ENCODE data around the gene NUPR1. TPM values are rescaled to one million over a fixed set of nuclear protein-coding genes. Genes with fewer than 3 reads are reported as not detected.

The NUPR1 gene
- polyA plus RNA-seq, 1 donor from 2014 or later = not detected

DNA sequence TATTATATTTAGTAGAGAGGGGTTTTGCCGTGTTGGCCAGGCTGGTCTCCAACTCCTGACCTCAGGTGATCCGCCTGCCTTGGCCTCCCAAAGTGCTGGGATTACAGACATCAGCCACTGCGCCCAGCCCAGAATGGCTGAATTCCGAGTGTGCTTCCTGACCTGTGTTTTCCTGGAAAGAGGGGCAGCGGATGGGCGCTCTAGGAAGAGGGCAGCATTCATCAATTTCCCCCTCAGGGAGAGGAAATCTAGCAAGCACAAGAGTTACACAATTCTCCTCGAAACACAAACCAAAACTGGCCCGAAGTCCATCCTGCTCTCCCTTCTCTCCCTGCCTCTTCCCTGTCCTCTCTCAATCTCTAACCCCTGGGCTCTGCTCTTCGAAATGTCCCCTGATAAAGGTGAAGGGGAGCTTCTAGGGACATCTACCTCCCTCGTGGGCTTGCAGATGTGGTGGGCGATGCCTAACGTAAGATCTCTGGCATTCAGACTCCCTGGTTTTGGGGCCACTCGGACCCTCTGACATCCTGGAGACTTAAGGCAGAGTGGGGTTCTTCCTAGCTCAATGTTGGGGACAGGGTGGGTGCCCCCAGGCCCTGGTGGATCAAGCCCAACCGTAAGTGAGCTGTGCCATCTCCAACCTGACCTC is 33.2 kb downstream of the NUPR1 start:
- no peak overlapping the region for H2AFZ ChIP-seq (ENCODE audit: low read depth, low read length)
- no peaks in the 10 kb centered on the region for H3K9me2 ChIP-seq (ENCODE audit: insufficient read depth, low read length)
- no peaks in the 10 kb centered on the region for H3K27me3 ChIP-seq (ENCODE audit: insufficient read depth, low read depth, low read length)
- no peaks in the 10 kb centered on the region for H3K79me2 ChIP-seq (replicated peaks; ENCODE audit: insufficient read depth, low read length)
- H3K4me3 ChIP-seq (ENCODE audit: low read length) = no peak overlapping the region
- H4K20me1 ChIP-seq (ENCODE audit: insufficient read depth) = no peaks in the 10 kb centered on the region
- H3K9ac ChIP-seq (ENCODE audit: low read length) = no peak overlapping the region
- H3F3A ChIP-seq (ENCODE audit: insufficient read depth, low read length, poor library complexity, severe bottlenecking) = no peaks in the 10 kb centered on the region
- TF ChIP-seq EZH2 (IDR thresholded peaks at IDR 0.05; ENCODE audit: borderline replicate concordance, insufficient read depth, low read length, poor library complexity, severe bottlenecking) (no peak), POLR2AphosphoS5 (IDR thresholded peaks at IDR 0.05) (no peak), SMC3 (conservative IDR thresholded peaks at IDR 0.05; ENCODE audit: poor library complexity) (no peak), TAF1 (IDR thresholded peaks at IDR 0.05; ENCODE audit: low read depth) (no peak), MXI1 (conservative IDR thresholded peaks at IDR 0.05; ENCODE audit: poor library complexity, severe bottlenecking) (no peak), RAD21 (conservative IDR thresholded peaks at IDR 0.05) (no peak), EP300 (conservative IDR thresholded peaks at IDR 0.05; ENCODE audit: poor library complexity, severe bottlenecking) (no peak)
- TF ChIP-seq, protein P1, sequence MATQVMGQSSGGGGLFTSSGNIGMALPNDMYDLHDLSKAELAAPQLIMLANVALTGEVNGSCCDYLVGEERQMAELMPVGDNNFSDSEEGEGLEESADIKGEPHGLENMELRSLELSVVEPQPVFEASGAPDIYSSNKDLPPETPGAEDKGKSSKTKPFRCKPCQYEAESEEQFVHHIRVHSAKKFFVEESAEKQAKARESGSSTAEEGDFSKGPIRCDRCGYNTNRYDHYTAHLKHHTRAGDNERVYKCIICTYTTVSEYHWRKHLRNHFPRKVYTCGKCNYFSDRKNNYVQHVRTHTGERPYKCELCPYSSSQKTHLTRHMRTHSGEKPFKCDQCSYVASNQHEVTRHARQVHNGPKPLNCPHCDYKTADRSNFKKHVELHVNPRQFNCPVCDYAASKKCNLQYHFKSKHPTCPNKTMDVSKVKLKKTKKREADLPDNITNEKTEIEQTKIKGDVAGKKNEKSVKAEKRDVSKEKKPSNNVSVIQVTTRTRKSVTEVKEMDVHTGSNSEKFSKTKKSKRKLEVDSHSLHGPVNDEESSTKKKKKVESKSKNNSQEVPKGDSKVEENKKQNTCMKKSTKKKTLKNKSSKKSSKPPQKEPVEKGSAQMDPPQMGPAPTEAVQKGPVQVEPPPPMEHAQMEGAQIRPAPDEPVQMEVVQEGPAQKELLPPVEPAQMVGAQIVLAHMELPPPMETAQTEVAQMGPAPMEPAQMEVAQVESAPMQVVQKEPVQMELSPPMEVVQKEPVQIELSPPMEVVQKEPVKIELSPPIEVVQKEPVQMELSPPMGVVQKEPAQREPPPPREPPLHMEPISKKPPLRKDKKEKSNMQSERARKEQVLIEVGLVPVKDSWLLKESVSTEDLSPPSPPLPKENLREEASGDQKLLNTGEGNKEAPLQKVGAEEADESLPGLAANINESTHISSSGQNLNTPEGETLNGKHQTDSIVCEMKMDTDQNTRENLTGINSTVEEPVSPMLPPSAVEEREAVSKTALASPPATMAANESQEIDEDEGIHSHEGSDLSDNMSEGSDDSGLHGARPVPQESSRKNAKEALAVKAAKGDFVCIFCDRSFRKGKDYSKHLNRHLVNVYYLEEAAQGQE (IDR thresholded peaks at IDR 0.05; ENCODE audit: borderline replicate concordance) = no peak
- TF ChIP-seq, protein P2, sequence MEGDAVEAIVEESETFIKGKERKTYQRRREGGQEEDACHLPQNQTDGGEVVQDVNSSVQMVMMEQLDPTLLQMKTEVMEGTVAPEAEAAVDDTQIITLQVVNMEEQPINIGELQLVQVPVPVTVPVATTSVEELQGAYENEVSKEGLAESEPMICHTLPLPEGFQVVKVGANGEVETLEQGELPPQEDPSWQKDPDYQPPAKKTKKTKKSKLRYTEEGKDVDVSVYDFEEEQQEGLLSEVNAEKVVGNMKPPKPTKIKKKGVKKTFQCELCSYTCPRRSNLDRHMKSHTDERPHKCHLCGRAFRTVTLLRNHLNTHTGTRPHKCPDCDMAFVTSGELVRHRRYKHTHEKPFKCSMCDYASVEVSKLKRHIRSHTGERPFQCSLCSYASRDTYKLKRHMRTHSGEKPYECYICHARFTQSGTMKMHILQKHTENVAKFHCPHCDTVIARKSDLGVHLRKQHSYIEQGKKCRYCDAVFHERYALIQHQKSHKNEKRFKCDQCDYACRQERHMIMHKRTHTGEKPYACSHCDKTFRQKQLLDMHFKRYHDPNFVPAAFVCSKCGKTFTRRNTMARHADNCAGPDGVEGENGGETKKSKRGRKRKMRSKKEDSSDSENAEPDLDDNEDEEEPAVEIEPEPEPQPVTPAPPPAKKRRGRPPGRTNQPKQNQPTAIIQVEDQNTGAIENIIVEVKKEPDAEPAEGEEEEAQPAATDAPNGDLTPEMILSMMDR (IDR thresholded peaks at IDR 0.05; ENCODE audit: poor library complexity, severe bottlenecking) = no peak
- H3K4me2 ChIP-seq (ENCODE audit: low read length) = no peak overlapping the region
- H3K9me3 ChIP-seq (ENCODE audit: low read length) = no peaks in the 10 kb centered on the region
- no peaks in the 10 kb centered on the region for H3K36me3 ChIP-seq (ENCODE audit: insufficient read depth, low read length)
- H3K27ac ChIP-seq (ENCODE audit: low read length) = no peak overlapping the region

DNA sequence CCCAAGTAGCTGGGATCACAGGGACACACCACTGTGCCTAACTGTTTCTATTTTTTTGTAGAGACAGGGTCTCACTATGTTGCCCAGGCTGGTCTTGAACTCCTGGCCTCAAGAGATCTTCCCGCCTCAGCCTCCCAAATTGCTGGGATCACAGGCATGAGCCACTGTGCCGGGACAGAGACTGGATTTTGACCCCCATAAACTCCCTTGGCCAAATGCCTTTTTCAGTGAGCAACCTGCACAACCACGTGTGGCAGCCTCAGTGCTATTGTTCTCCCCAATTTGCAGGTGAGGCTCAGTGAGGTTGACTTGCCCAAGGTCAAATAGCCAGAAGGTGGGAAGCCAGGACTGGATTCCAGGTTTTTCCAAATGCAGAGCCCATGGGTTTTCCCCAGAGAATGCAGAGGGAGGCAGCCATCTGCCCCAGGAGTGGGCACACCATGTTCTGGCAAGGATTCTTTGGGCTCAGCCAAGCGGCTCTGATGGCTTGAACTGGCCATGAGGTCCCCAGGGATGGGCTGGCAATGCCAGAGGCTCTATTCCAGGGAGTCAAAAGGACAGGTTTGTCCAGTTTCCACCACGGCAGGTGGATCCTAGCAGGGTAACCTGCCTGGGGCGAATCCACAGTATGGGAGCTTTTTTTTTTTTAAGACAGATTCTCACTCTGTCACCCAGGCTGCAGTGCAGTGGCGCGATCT is 33.9 kb downstream of the NUPR1 start:
- TF ChIP-seq RAD21 (conservative IDR thresholded peaks at IDR 0.05) = no peak
- TF ChIP-seq POLR2AphosphoS5 (IDR thresholded peaks at IDR 0.05) = no peak
- H3K27ac ChIP-seq (ENCODE audit: low read length) = no peak overlapping the region
- no peaks in the 10 kb centered on the region for H3F3A ChIP-seq (ENCODE audit: insufficient read depth, low read length, poor library complexity, severe bottlenecking)
- H3K9me3 ChIP-seq (ENCODE audit: low read length) = no peaks in the 10 kb centered on the region
- no peaks in the 10 kb centered on the region for H3K36me3 ChIP-seq (ENCODE audit: insufficient read depth, low read length)
- H3K27me3 ChIP-seq (ENCODE audit: insufficient read depth, low read depth, low read length) = no peaks in the 10 kb centered on the region
- no peaks in the 10 kb centered on the region for H4K20me1 ChIP-seq (ENCODE audit: insufficient read depth)
- no peak overlapping the region for H3K9ac ChIP-seq (ENCODE audit: low read length)
- H2AFZ ChIP-seq (ENCODE audit: low read depth, low read length) = no peak overlapping the region
- H3K9me2 ChIP-seq (ENCODE audit: insufficient read depth, low read length) = no peaks in the 10 kb centered on the region
- no peak overlapping the region for H3K4me2 ChIP-seq (ENCODE audit: low read length)
- no peak overlapping the region for H3K4me3 ChIP-seq (ENCODE audit: low read length)
- H3K79me2 ChIP-seq (replicated peaks; ENCODE audit: insufficient read depth, low read length) = no peaks in the 10 kb centered on the region
